H1 (cell line): ENCODE data around the gene GALNT18. TPM values are rescaled to one million over a fixed set of nuclear protein-coding genes. Genes with fewer than 3 reads are reported as not detected.
A peak's percentile ranks its signal among the peaks of the same experiment; 100 is the strongest.

Experiments
- CTCF ChIA-PET: fragments of 300-600 bp; sonication (Branson Sonifier 250); formaldehyde crosslinking; loops from one replicate; lab custom pipeline; 2021; ENCODE audit not compliant: partially characterized antibody; lab: Charles Lee
- POLR2A ChIA-PET: fragments of 300-600 bp; sonication (Branson Sonifier 250); formaldehyde crosslinking; loops from one replicate; lab custom pipeline; 2021; ENCODE audit warnings: inconsistent platforms; ENCODE audit not compliant: partially characterized antibody; lab: Charles Lee
- DNase-seq, 2 experiments: peaks; one replicate each; pipeline versions ENCODE4 v3.0.0 to v3.0.0-alpha.2; 2010 to 2022; ENCODE audit warnings: low spot score in 2 of 2, low read depth in 1 of 2, mixed read lengths in 1 of 2
- FAIRE-seq: peaks from 2 replicates; lab custom pipeline; 2011; peaks lifted over from hg19 to GRCh38; lab: Jason Lieb, UNC
- H2AFZ ChIP-seq: 2 replicates; pipeline ENCODE4 v1.8.1; 2012; ENCODE audit warnings: low read length, inconsistent platforms
- H2AK5ac ChIP-seq: 2 replicates; pipeline ENCODE4 v1.6.1; 2013; ENCODE audit warnings: low read depth, low read length
- H2BK120ac ChIP-seq: replicated peaks from 2 replicates; pipeline ENCODE3; 2013; ENCODE audit warnings: low read depth, low read length, inconsistent platforms
- H2BK12ac ChIP-seq: 2 replicates; pipeline ENCODE4 v1.6.1; 2013; ENCODE audit warnings: low read depth, low read length
- H2BK15ac ChIP-seq: 2 replicates; pipeline ENCODE4 v1.6.1; 2013; ENCODE audit warnings: low read length
- H2BK20ac ChIP-seq: 2 replicates; pipeline ENCODE4 v1.6.1; 2013; ENCODE audit warnings: low read length
- H2BK5ac ChIP-seq: 2 replicates; pipeline ENCODE4 v1.6.1; 2013; ENCODE audit warnings: low read depth, low read length
- H3K14ac ChIP-seq: 2 replicates; pipeline ENCODE4 v1.6.1; 2013; ENCODE audit warnings: inconsistent platforms; ENCODE audit not compliant: insufficient read length
- H3K18ac ChIP-seq: 2 replicates; pipeline ENCODE4 v1.6.1; 2013; ENCODE audit warnings: low read length; ENCODE audit errors: extremely low read depth
- H3K23ac ChIP-seq: 2 replicates; pipeline ENCODE4 v1.6.1; 2013; ENCODE audit warnings: inconsistent platforms; ENCODE audit not compliant: insufficient read length
- H3K23me2 ChIP-seq: 2 replicates; pipeline ENCODE4 v1.6.1; 2013; ENCODE audit warnings: low read depth, low read length
- H3K27ac ChIP-seq: 2 replicates; pipeline ENCODE4 v1.6.1; 2011; ENCODE audit warnings: low read depth, low read length, inconsistent platforms
- H3K27me3 ChIP-seq, 4 experiments: replicated peaks in 1 of 4; 1 replicate in 1 of 4; 2 replicates in 3 of 4; pipeline versions ENCODE4 v1.6.1 to v1.8.1; 2011 to 2013; ENCODE audit warnings: low read length in 3 of 4, mild to moderate bottlenecking in 3 of 4, inconsistent platforms in 2 of 4, mixed read lengths in 2 of 4, moderate library complexity in 1 of 4; ENCODE audit not compliant: control insufficient read depth in 3 of 4, insufficient read depth in 3 of 4; ENCODE audit errors: extremely low read depth in 1 of 4
- H3K36me3 ChIP-seq, 4 experiments: 2 replicates each; pipeline versions ENCODE4 v1.6.1 to v1.8.1; 2011 to 2013; ENCODE audit warnings: mild to moderate bottlenecking in 4 of 4, low read length in 3 of 4, moderate library complexity in 2 of 4, control low read depth in 1 of 4, inconsistent platforms in 1 of 4; ENCODE audit not compliant: insufficient read depth in 4 of 4, control insufficient read depth in 2 of 4
- H3K4ac ChIP-seq: replicated peaks from 2 replicates; pipeline ENCODE3; 2013; ENCODE audit warnings: low read length, low read depth, mixed read lengths, inconsistent platforms; ENCODE audit not compliant: insufficient read length
- H3K4me1 ChIP-seq, 4 experiments: replicated peaks in 1 of 4; 1 replicate in 1 of 4; 2 replicates in 3 of 4; pipeline versions ENCODE4 v1.6.1 to v1.8.1; 2011 to 2013; ENCODE audit warnings: low read length in 3 of 4, inconsistent platforms in 2 of 4, mixed read lengths in 1 of 4; ENCODE audit not compliant: insufficient read depth in 4 of 4, control insufficient read depth in 3 of 4
- H3K4me2 ChIP-seq, 2 experiments: 2 replicates each; pipeline versions ENCODE4 v1.6.1 to v1.8.1; 2011 to 2013; ENCODE audit warnings: low read depth in 2 of 2, low read length in 2 of 2, control low read depth in 1 of 2, inconsistent platforms in 1 of 2, mild to moderate bottlenecking in 1 of 2; ENCODE audit not compliant: insufficient read depth in 1 of 2
- H3K4me3 ChIP-seq, 4 experiments: fragments of 200-600, 300-600 bp in 1 of 4; sonication (generic), shearing (Covaris generic), sonication (Bioruptor Twin) in 1 of 4; 2 replicates each; pipeline versions ENCODE4 v1.5.1 to v1.8.1; 2011 to 2016; ENCODE audit warnings: low read length in 4 of 4, low read depth in 3 of 4, control low read depth in 2 of 4, inconsistent platforms in 2 of 4, mild to moderate bottlenecking in 2 of 4, mixed read lengths in 1 of 4, moderate library complexity in 1 of 4; ENCODE audit not compliant: insufficient read depth in 2 of 4; ENCODE audit errors: extremely low read depth in 1 of 4
- H3K56ac ChIP-seq: replicated peaks from 2 replicates; pipeline ENCODE3; 2013; ENCODE audit warnings: low read depth, mild to moderate bottlenecking, mixed read lengths, low read length, inconsistent platforms; ENCODE audit not compliant: insufficient read length
- H3K79me1 ChIP-seq: 2 replicates; pipeline ENCODE4 v1.6.1; 2013; ENCODE audit warnings: low read depth, low read length, control low read depth
- H3K79me2 ChIP-seq, 2 experiments: 2 replicates each; pipeline versions ENCODE4 v1.6.1 to v1.8.1; 2012 to 2013; ENCODE audit warnings: low read length in 2 of 2, mild to moderate bottlenecking in 2 of 2, inconsistent platforms in 1 of 2; ENCODE audit not compliant: insufficient read depth in 2 of 2, control insufficient read depth in 1 of 2
- H3K9ac ChIP-seq, 4 experiments: replicated peaks in 1 of 4; 1 replicate in 1 of 4; 2 replicates in 3 of 4; pipeline versions ENCODE4 v1.6.1 to v1.8.1; 2011 to 2013; ENCODE audit warnings: low read depth in 3 of 4, low read length in 3 of 4, control low read depth in 2 of 4, mild to moderate bottlenecking in 2 of 4, moderate library complexity in 2 of 4, inconsistent platforms in 1 of 4; ENCODE audit errors: extremely low read depth in 1 of 4
- H3K9me3 ChIP-seq, 2 experiments: 2 replicates each; pipeline versions ENCODE4 v1.6.1 to v1.8.1; 2012 to 2013; ENCODE audit warnings: mild to moderate bottlenecking in 2 of 2, moderate library complexity in 2 of 2, control low read depth in 1 of 2, inconsistent platforms in 1 of 2, low read depth in 1 of 2, low read length in 1 of 2, mixed read lengths in 1 of 2; ENCODE audit not compliant: insufficient read depth in 2 of 2
- H4K20me1 ChIP-seq, 2 experiments: replicated peaks in 1 of 2; 2 replicates each; pipeline versions ENCODE3 to v1.8.1; 2011 to 2013; ENCODE audit warnings: inconsistent platforms in 2 of 2, low read length in 2 of 2, mild to moderate bottlenecking in 1 of 2; ENCODE audit not compliant: insufficient read depth in 2 of 2, control insufficient read depth in 1 of 2
- H4K5ac ChIP-seq: 2 replicates; pipeline ENCODE4 v1.6.1; 2013; ENCODE audit warnings: low read length, low read depth, mixed read lengths, inconsistent platforms; ENCODE audit not compliant: insufficient read length
- H4K8ac ChIP-seq: 2 replicates; pipeline ENCODE4 v1.8.0; 2013; ENCODE audit warnings: mild to moderate bottlenecking, moderate library complexity, low read length, inconsistent platforms; ENCODE audit not compliant: insufficient read depth; ENCODE audit errors: extremely low read depth
- H4K91ac ChIP-seq: replicated peaks from 2 replicates; pipeline ENCODE3; 2013; ENCODE audit warnings: low read length, mixed read lengths, inconsistent platforms; ENCODE audit not compliant: insufficient read length
- CBX5 ChIP-seq: fragments of 300-800, 300-1000 bp; sonication (generic); IDR thresholded peaks from 2 replicates; pipeline ENCODE4 v1.7.1; 2016; ENCODE audit warnings: antibody characterized with exemption, low read length, low read depth
- EGR1 ChIP-seq: IDR thresholded peaks from 2 replicates; pipeline ENCODE4 v1.6.1; 2011; ENCODE audit warnings: low read depth, low read length, borderline replicate concordance
- TCF12 ChIP-seq: IDR thresholded peaks from 2 replicates; pipeline ENCODE4 v1.6.1; 2011; ENCODE audit warnings: low read depth, mild to moderate bottlenecking, low read length
- WGBS, 2 experiments: shearing (Covaris generic) in 1 of 2; methylation state at CpG; one replicate each; pipeline versions ENCODE4 v1.1.6 to v1.1.7; 2013 to 2015; ENCODE audit warnings: low lambda C conversion rate in 2 of 2, mixed read lengths in 2 of 2, inconsistent platforms in 1 of 2, low coverage in 1 of 2, missing lambda C conversion rate in 1 of 2; ENCODE audit not compliant: insufficient replicate concordance in 2 of 2, insufficient coverage in 1 of 2, insufficient read length in 1 of 2; ENCODE audit errors: extremely low coverage in 1 of 2, missing lambda C conversion rate in 1 of 2; 5-methylcytosine and 5-hydroxymethylcytosine counted together
- polyA plus RNA-seq, 7 experiments: library from polyadenylated mRNA; depleted of rRNA in 3 of 7; stranded (reverse) in 5 of 7; unstranded in 2 of 7; fragments of >200 nt in 5 of 7; fragments of 200-250 nt in 2 of 7; gene quantifications; 1 replicate in 5 of 7; 2 replicates in 1 of 7; 4 replicates in 1 of 7; pipeline versions ENCODE4 v1.2.1 to v1.2.3, GENCODE V29; 2011 to 2013; ENCODE audit warnings: missing spikeins in 2 of 7, mixed read lengths in 2 of 7
- total RNA-seq: library from RNA; stranded (reverse); fragmentation: NEBNext Ultra II Directional; extraction: Animal tissue kit (Norgen Biotek cat#: 25700); gene quantifications from 2 replicates; pipeline ENCODE4 v1.2.1, GENCODE V29; 2021

Gene GALNT18
- total and polyA plus RNA-seq, 2 of the 8 experiments (the other 6 are each of a cell fraction or from before 2014, with no cell fraction given): 6.0 to 9.4 TPM

DNA sequence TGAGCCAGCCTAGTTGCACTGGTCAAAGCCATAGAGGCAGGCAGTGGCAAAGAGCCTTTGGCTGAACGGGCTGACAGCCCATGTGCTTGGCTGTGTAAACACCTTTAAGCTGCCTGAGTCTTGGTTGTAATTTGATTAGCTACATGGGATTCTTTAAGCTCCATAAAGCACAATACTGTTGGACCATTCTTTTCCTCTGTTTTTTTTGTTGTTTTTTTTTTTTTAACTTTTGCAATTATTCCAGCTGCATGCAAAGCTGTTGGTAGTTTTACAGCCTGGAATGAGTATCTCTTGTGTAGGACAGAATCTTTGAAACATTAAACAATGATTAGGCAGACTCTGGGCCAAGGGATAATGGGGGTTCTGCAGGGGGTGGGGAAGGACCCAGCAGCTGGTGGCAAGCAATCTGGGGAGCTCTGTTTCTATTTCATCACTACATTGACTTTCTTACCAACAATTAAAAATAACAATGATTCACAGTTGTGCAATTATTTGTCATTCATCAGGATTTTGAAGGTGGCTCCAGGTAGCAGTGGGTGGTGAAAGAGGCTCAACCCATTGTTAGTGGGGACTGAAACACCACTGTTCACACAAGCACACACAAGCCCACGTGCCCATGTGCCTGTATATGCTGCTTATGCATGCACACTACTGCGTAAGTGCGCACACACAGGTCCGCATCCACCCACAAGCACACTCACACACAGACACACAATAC is 199.2 kb downstream of the GALNT18 start:
- no peaks in the 10 kb centered on the region for H3K79me1 ChIP-seq
- no peak overlapping the region for H2BK20ac ChIP-seq
- H3K4me3 ChIP-seq: no peak overlapping the region
- H2BK15ac ChIP-seq: no peak overlapping the region
- WGBS, 2 experiments: 90% methylated on average over 5 of the region's 5 CpGs; no CpG with 5 or more reads in 1 of the 2 experiments
- POLR2A ChIA-PET: no interaction called here
- H2AK5ac ChIP-seq: no peak overlapping the region
- H3K23me2 ChIP-seq: no peaks in the 10 kb centered on the region
- CTCF ChIA-PET: interaction anchor here (0.7 to 0.9 kb wide), 2 partner anchors 9 to 15 kb away, joined by 3 read pairs; no protein-coding TSS in a partner anchor
- no peak for DNase-seq
- no peak overlapping the region for H4K5ac ChIP-seq
- H3K56ac ChIP-seq: no peak overlapping the region
- H3K9me3 ChIP-seq: no peaks in the 10 kb centered on the region
- peaks cover 0 to 9% (median 0%) of the 10 kb centered on the region in 4 experiments; a peak in 4 of 7 replicates for H3K4me1 ChIP-seq
- H2BK120ac ChIP-seq: no peak overlapping the region
- H4K91ac ChIP-seq: peak overlapping the region; percentile 85
- no peaks in the 10 kb centered on the region for H3K79me2 ChIP-seq
- H2BK5ac ChIP-seq: no peak overlapping the region
- TF ChIP-seq EGR1 (no peak), CBX5 (no peak), TCF12 (no peak)
- H3K14ac ChIP-seq: peak overlapping the region; percentile 83
- no peak overlapping the region for H2AFZ ChIP-seq
- peaks cover 0 to 1% of the 10 kb centered on the region in 2 experiments for H4K20me1 ChIP-seq
- H3K27ac ChIP-seq: no peak overlapping the region
- H3K9ac ChIP-seq: peak overlapping the region in 1 of 4 experiments; percentile 27; a peak in 1 of 7 replicates
- H4K8ac ChIP-seq: no peak overlapping the region
- no peak overlapping the region for H2BK12ac ChIP-seq
- H3K36me3 ChIP-seq: no peaks in the 10 kb centered on the region
- H3K23ac ChIP-seq: no peak overlapping the region
- H3K27me3 ChIP-seq: no peaks in the 10 kb centered on the region
- H3K18ac ChIP-seq: no peak overlapping the region
- FAIRE-seq: no peak
- H3K4me2 ChIP-seq: no peak overlapping the region
- no peak overlapping the region for H3K4ac ChIP-seq
